Measurements from ENCODE around the gene MS4A2.

DNA sequence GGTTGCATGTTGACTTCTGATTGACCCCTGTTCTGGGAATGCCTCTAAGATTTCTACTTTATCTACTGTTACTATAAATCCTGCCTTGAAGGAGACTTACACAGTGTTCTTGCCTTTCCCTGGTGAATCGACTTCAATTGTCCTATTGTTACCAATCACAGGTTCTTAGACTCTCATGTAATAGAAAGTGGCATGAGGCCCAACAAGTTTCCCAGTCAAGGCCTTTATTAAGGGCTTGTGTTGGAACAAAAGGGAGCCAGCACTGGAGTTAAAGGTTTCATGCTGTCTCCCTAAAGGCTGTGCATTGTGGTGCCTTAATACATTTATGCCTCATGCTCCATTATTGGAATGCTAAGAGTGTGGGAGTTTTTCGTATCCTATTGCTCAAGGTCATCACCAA, 23.3 kb downstream of the MS4A2 start:
- TF ChIP-seq, protein P1, sequence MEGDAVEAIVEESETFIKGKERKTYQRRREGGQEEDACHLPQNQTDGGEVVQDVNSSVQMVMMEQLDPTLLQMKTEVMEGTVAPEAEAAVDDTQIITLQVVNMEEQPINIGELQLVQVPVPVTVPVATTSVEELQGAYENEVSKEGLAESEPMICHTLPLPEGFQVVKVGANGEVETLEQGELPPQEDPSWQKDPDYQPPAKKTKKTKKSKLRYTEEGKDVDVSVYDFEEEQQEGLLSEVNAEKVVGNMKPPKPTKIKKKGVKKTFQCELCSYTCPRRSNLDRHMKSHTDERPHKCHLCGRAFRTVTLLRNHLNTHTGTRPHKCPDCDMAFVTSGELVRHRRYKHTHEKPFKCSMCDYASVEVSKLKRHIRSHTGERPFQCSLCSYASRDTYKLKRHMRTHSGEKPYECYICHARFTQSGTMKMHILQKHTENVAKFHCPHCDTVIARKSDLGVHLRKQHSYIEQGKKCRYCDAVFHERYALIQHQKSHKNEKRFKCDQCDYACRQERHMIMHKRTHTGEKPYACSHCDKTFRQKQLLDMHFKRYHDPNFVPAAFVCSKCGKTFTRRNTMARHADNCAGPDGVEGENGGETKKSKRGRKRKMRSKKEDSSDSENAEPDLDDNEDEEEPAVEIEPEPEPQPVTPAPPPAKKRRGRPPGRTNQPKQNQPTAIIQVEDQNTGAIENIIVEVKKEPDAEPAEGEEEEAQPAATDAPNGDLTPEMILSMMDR (IDR thresholded peaks at IDR 0.05): no peak
- no peak for TF ChIP-seq ZFX (IDR thresholded peaks at IDR 0.05; ENCODE audit: borderline replicate concordance)

All from 22Rv1 (cell line).